HUES48 (cell line): Measurements from ENCODE around the gene HDAC8.

Experiments
- H3K27ac ChIP-seq: one replicate; pipeline ENCODE4 v1.7.0; 2013; ENCODE audit warnings: low read depth, low read length, inconsistent platforms
- H3K27me3 ChIP-seq: 2 replicates; pipeline ENCODE4 v1.6.1; 2013; ENCODE audit warnings: mild to moderate bottlenecking, low read length; ENCODE audit not compliant: control insufficient read depth, insufficient read depth
- H3K36me3 ChIP-seq: 2 replicates; pipeline ENCODE4 v1.6.1; 2013; ENCODE audit warnings: low read length; ENCODE audit not compliant: control insufficient read depth, insufficient read depth
- H3K4me1 ChIP-seq: 2 replicates; pipeline ENCODE4 v1.6.1; 2013; ENCODE audit warnings: mild to moderate bottlenecking, low read length; ENCODE audit not compliant: control insufficient read depth, insufficient read depth
- H3K4me3 ChIP-seq: 2 replicates; pipeline ENCODE4 v1.5.1; 2013; ENCODE audit warnings: mild to moderate bottlenecking, low read depth, low read length
- H3K9ac ChIP-seq: 2 replicates; pipeline ENCODE4 v1.6.1; 2013; ENCODE audit warnings: mild to moderate bottlenecking, low read depth, low read length, moderate library complexity
- H3K9me3 ChIP-seq: 2 replicates; pipeline ENCODE4 v1.6.1; 2013; ENCODE audit warnings: low read length; ENCODE audit not compliant: control insufficient read depth, insufficient read depth

The HDAC8 gene

DNA sequence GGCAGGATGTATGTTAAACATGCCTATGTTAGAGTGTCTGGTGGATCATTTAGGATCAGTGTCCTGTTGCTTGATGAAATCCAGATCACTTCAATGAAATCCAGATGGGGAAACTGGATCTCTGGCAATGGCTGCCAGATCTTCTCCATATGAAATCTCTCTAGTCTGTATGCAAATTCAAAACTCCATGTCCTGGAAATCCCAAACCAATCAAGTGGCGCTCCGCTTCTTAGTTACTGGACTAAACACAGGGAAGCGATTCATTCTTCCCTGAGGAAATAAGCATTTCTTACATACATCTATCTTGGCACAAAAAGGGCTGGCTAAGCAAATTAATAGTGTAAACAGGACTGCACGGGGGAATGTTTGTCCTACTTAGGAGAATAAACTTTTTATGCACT, 94.9 kb downstream of the HDAC8 start:
- no peak overlapping the region for H3K27ac ChIP-seq
- no peaks in the 10 kb centered on the region; the same call in 1 of the 2 replicates for H3K9me3 ChIP-seq
- H3K4me1 ChIP-seq, result no peaks in the 10 kb centered on the region; the same call in 1 of the 2 replicates
- no peaks in the 10 kb centered on the region for H3K36me3 ChIP-seq
- H3K27me3 ChIP-seq, result no peaks in the 10 kb centered on the region
- no peak overlapping the region for H3K9ac ChIP-seq
- no peak overlapping the region for H3K4me3 ChIP-seq

DNA sequence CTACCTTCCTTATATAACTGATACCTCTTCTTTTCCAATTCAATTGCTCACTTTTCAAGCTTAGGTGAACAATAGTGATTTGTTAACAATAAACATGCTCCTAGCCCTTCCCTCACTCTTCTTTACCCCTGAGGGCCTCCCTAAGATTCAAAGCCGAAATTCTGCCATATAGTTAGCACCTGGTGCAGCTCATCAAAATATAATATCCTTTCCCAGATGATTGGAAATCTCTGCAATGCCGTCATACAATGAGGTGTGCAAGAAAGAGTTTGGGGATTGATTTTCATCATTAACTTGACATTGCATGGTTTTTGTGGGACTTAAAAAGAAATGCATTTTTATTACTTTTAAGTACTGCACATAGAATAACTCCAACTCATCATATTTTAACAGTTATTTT, 95.3 kb downstream of the HDAC8 start:
- no peak overlapping the region for H3K27ac ChIP-seq
- H3K4me3 ChIP-seq, result no peak overlapping the region
- no peak overlapping the region for H3K9ac ChIP-seq
- H3K4me1 ChIP-seq, result no peaks in the 10 kb centered on the region; the same call in 1 of the 2 replicates
- H3K9me3 ChIP-seq, result no peaks in the 10 kb centered on the region; the same call in 1 of the 2 replicates
- no peaks in the 10 kb centered on the region for H3K27me3 ChIP-seq
- no peaks in the 10 kb centered on the region for H3K36me3 ChIP-seq

GRCh38 chrX:72475952-72476668, 96.5 kb downstream of the HDAC8 start:
- no peak overlapping the region for H3K4me3 ChIP-seq
- no peak overlapping the region for H3K27ac ChIP-seq
- no peaks in the 10 kb centered on the region for H3K27me3 ChIP-seq
- no peaks in the 10 kb centered on the region for H3K36me3 ChIP-seq
- H3K9me3 ChIP-seq, result no peaks in the 10 kb centered on the region; the same call in 1 of the 2 replicates
- no peaks in the 10 kb centered on the region; the same call in 1 of the 2 replicates for H3K4me1 ChIP-seq
- H3K9ac ChIP-seq, result no peak overlapping the region

DNA sequence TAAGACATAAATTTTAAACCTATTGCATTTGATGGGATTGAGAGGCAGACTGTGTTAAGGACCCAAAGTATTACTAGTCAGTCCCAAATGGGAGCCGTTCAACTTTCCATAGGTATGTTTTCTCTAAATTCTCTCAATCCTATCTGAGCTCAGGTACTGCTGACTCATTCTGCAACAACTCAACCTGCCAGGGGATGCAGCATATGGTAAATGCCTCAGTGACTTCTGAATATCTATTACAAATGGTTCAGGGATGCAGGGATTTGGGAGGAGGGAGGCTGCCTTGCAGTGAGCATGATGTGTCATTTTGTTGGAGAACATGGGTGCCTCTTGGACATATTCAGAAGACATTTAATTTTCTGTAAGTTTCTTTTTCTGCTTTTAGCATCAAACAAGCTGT, 97.3 kb downstream of the HDAC8 start:
- no peaks in the 10 kb centered on the region for H3K27me3 ChIP-seq
- no peak overlapping the region for H3K27ac ChIP-seq
- H3K9ac ChIP-seq, result no peak overlapping the region
- H3K4me1 ChIP-seq, result no peaks in the 10 kb centered on the region; the same call in 1 of the 2 replicates
- no peaks in the 10 kb centered on the region; the same call in 1 of the 2 replicates for H3K9me3 ChIP-seq
- H3K36me3 ChIP-seq, result no peaks in the 10 kb centered on the region
- H3K4me3 ChIP-seq, result no peak overlapping the region

- H3K4me3 ChIP-seq, result no peak overlapping the region
- no peak overlapping the region for H3K27ac ChIP-seq
- H3K9ac ChIP-seq, result no peak overlapping the region
- peaks cover 10% of the 10 kb centered on the region for H3K9me3 ChIP-seq
- no peaks in the 10 kb centered on the region; the same call in 1 of the 2 replicates for H3K4me1 ChIP-seq
- no peaks in the 10 kb centered on the region for H3K36me3 ChIP-seq
- no peaks in the 10 kb centered on the region for H3K27me3 ChIP-seq
Measured at GRCh38 chrX:72470532-72471223, 102.0 kb downstream of the HDAC8 start.

DNA sequence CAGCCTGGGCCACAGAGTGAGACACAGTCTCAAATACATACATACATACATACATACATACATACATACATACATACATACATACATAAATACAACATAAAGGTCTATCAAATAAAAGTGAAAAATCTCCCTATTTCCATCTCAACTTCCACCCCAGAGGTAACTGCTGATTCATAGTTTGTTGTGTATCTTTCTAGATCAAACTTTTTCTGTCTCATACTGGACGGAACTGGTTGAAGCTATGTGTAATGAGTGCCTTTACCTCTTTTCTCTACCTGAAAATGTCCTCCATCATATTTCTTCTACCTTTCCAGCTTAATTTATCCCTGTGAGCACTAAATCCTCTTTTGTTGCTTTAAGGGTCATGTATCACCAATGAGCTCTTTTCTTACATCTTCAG, 102.5 kb downstream of the HDAC8 start:
- Histone ChIP-seq H3K9me3 (peaks cover 10% of the 10 kb centered on the region), H3K9ac (no peak overlapping the region), H3K36me3 (no peaks in the 10 kb centered on the region), H3K4me1 (no peaks in the 10 kb centered on the region; the same call in 1 of the 2 replicates), H3K4me3 (no peak overlapping the region), H3K27me3 (no peaks in the 10 kb centered on the region), H3K27ac (no peak overlapping the region)

- Histone ChIP-seq H3K9ac (no peak overlapping the region), H3K27ac (no peak overlapping the region), H3K27me3 (no peaks in the 10 kb centered on the region), H3K4me3 (no peak overlapping the region), H3K36me3 (peaks cover 3% of the 10 kb centered on the region; the same call in 1 of the 2 replicates), H3K9me3 (peaks cover 10% of the 10 kb centered on the region), H3K4me1 (no peaks in the 10 kb centered on the region)
Measured at GRCh38 chrX:72468607-72469006, 104.0 kb downstream of the HDAC8 start.

GRCh38 chrX:72467135-72467534, 105.5 kb downstream of the HDAC8 start:
- peaks cover 3% of the 10 kb centered on the region; the same call in 1 of the 2 replicates for H3K36me3 ChIP-seq
- no peaks in the 10 kb centered on the region for H3K4me1 ChIP-seq
- H3K27me3 ChIP-seq, result no peaks in the 10 kb centered on the region
- no peak overlapping the region for H3K27ac ChIP-seq
- H3K9me3 ChIP-seq, result peaks cover 10% of the 10 kb centered on the region
- no peak overlapping the region for H3K9ac ChIP-seq
- H3K4me3 ChIP-seq, result no peak overlapping the region

DNA sequence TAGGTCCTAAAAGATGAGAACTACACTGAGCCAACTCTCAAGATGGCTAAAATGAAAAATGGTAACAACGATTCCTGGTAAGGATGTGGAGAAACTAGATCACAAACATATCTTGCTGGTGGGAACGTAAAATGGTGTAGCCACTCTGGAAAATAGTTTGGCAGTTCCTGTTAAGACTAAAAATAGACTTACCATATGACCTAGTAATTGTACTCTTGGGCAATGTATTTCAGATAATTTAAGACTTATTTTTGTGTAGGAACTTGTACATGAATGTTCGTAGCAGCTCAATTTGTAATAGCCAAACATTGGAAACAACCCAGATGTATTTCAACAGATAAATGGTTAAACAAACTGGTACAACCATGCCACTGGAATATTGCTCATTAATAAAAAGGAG, 106.2 kb downstream of the HDAC8 start:
- Histone ChIP-seq H3K4me3 (no peak overlapping the region), H3K36me3 (peaks cover 3% of the 10 kb centered on the region), H3K4me1 (no peaks in the 10 kb centered on the region), H3K27ac (no peak overlapping the region), H3K9ac (no peak overlapping the region), H3K9me3 (peaks cover 10% of the 10 kb centered on the region), H3K27me3 (no peaks in the 10 kb centered on the region)

DNA sequence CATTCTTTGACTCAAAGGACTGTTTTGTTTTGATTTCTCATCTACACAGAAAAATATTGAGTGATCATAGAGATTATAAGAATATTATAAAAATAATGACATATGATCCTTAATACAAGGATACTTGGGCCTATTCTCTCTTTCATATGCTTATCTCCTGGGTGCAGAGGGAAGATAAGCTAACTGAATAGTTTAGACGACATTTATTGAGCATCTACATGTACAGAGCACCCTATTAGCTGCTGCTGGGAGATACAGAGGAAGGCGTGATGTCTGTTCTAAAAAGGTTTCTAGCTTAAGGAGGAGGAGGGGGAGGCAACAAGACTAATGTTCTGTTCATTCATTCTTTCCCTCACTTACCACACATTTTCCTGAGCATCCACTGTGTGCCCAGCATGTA, 106.8 kb downstream of the HDAC8 start:
- H3K36me3 ChIP-seq, result peaks cover 6% of the 10 kb centered on the region
- H3K27me3 ChIP-seq, result no peaks in the 10 kb centered on the region
- H3K9ac ChIP-seq, result no peak overlapping the region
- peaks cover 14% of the 10 kb centered on the region for H3K9me3 ChIP-seq
- H3K27ac ChIP-seq, result no peak overlapping the region
- H3K4me1 ChIP-seq, result no peaks in the 10 kb centered on the region
- H3K4me3 ChIP-seq, result no peak overlapping the region

GRCh38 chrX:72461766-72462165, 110.9 kb downstream of the HDAC8 start:
- Histone ChIP-seq H3K27me3 (no peaks in the 10 kb centered on the region), H3K4me3 (no peak overlapping the region), H3K9me3 (peaks cover 9% of the 10 kb centered on the region; the same call in 1 of the 2 replicates), H3K36me3 (peaks cover 7% of the 10 kb centered on the region), H3K27ac (no peak overlapping the region), H3K9ac (no peak overlapping the region), H3K4me1 (no peaks in the 10 kb centered on the region)
